H9 (cell line): ENCODE results near the gene NKAIN2. TPM values are rescaled to one million over a fixed set of nuclear protein-coding genes. Genes with fewer than 3 reads are reported as not detected.

Experiments used
- DNase-seq: peaks from one replicate; pipeline ENCODE4 v3.0.0-alpha.2; 2017
- H2AFZ ChIP-seq: one replicate; pipeline ENCODE4 v1.6.1; 2013; ENCODE audit warnings: mild to moderate bottlenecking, low read length, control low read depth, moderate library complexity
- H2AK5ac ChIP-seq: 2 replicates; pipeline ENCODE4 v1.6.1; 2013; ENCODE audit warnings: low read length, control low read depth, mixed read lengths; ENCODE audit not compliant: insufficient read length
- H2BK120ac ChIP-seq: one replicate; pipeline ENCODE4 v1.6.1; 2013; ENCODE audit warnings: low read depth, mild to moderate bottlenecking, low read length, control low read depth, inconsistent platforms; ENCODE audit not compliant: poor library complexity, severe bottlenecking
- H2BK12ac ChIP-seq: 2 replicates; pipeline ENCODE4 v1.6.1; 2013; ENCODE audit warnings: low read length, control low read depth, mixed read lengths, low read depth; ENCODE audit not compliant: insufficient read length
- H2BK15ac ChIP-seq: 2 replicates; pipeline ENCODE4 v1.6.1; 2013; ENCODE audit warnings: low read depth, low read length, control low read depth
- H2BK20ac ChIP-seq: one replicate; pipeline ENCODE4 v1.6.1; 2013; ENCODE audit warnings: low read depth, mild to moderate bottlenecking, low read length, control low read depth, inconsistent platforms; ENCODE audit not compliant: poor library complexity, severe bottlenecking
- H2BK5ac ChIP-seq: 2 replicates; pipeline ENCODE4 v1.6.1; 2013; ENCODE audit warnings: low read length, control low read depth, mixed read lengths; ENCODE audit not compliant: insufficient read length
- H3K14ac ChIP-seq: 2 replicates; pipeline ENCODE4 v1.6.1; 2013; ENCODE audit warnings: low read length, control low read depth; ENCODE audit not compliant: insufficient read depth
- H3K18ac ChIP-seq: 2 replicates; pipeline ENCODE4 v1.6.1; 2013; ENCODE audit warnings: low read depth, mild to moderate bottlenecking, mixed read lengths, low read length, control low read depth; ENCODE audit not compliant: insufficient read length
- H3K23ac ChIP-seq: 2 replicates; pipeline ENCODE4 v1.6.1; 2013; ENCODE audit warnings: low read length, control low read depth, mixed read lengths, low read depth; ENCODE audit not compliant: insufficient read length
- H3K23me2 ChIP-seq: 2 replicates; pipeline ENCODE4 v1.6.1; 2013; ENCODE audit warnings: low read depth, mild to moderate bottlenecking, mixed read lengths, low read length, control low read depth; ENCODE audit not compliant: insufficient read length, poor library complexity, severe bottlenecking
- H3K27ac ChIP-seq: 2 replicates; pipeline ENCODE4 v1.5.1; 2013; ENCODE audit warnings: low read length, control low read depth, mixed read lengths, low read depth; ENCODE audit not compliant: insufficient read length
- H3K27me3 ChIP-seq: 2 replicates; pipeline ENCODE4 v1.6.1; 2013; ENCODE audit warnings: low read length, control low read depth, inconsistent platforms; ENCODE audit not compliant: insufficient read depth
- H3K4ac ChIP-seq: 2 replicates; pipeline ENCODE4 v1.6.1; 2013; ENCODE audit warnings: low read depth, mild to moderate bottlenecking, control low read depth, inconsistent platforms, low read length, moderate library complexity
- H3K4me1 ChIP-seq: 2 replicates; pipeline ENCODE4 v1.6.1; 2013; ENCODE audit warnings: low read length, control low read depth, inconsistent platforms; ENCODE audit not compliant: insufficient read depth
- H3K4me2 ChIP-seq: 2 replicates; pipeline ENCODE4 v1.6.1; 2013; ENCODE audit warnings: low read length, control low read depth, mixed read lengths; ENCODE audit not compliant: insufficient read length, insufficient read depth
- H3K56ac ChIP-seq: 2 replicates; pipeline ENCODE4 v1.6.1; 2013; ENCODE audit warnings: low read depth, mild to moderate bottlenecking, mixed read lengths, low read length, control low read depth; ENCODE audit not compliant: insufficient read length
- H3K79me1 ChIP-seq: 2 replicates; pipeline ENCODE4 v1.6.1; 2013; ENCODE audit warnings: low read depth, mild to moderate bottlenecking, moderate library complexity, low read length, control low read depth, inconsistent platforms; ENCODE audit not compliant: insufficient read depth, poor library complexity, severe bottlenecking
- H3K79me2 ChIP-seq: 2 replicates; pipeline ENCODE4 v1.6.1; 2013; ENCODE audit warnings: low read length, control low read depth, inconsistent platforms; ENCODE audit not compliant: insufficient read depth
- H3K9ac ChIP-seq: 2 replicates; pipeline ENCODE4 v1.6.1; 2013; ENCODE audit warnings: low read length, control low read depth, mixed read lengths; ENCODE audit not compliant: insufficient read length; ENCODE audit errors: extremely low read depth
- H3K9me3 ChIP-seq: one replicate; pipeline ENCODE4 v1.6.1; 2013; ENCODE audit warnings: low read depth, low read length, inconsistent platforms; ENCODE audit not compliant: control insufficient read depth
- H3T11ph ChIP-seq: one replicate; pipeline ENCODE4 v1.6.1; 2013; ENCODE audit warnings: mild to moderate bottlenecking, low read length, control low read depth, inconsistent platforms
- H4K20me1 ChIP-seq: one replicate; pipeline ENCODE4 v1.6.1; 2013; ENCODE audit not compliant: control insufficient read depth, insufficient read length, insufficient read depth
- H4K5ac ChIP-seq: 2 replicates; pipeline ENCODE4 v1.6.1; 2013; ENCODE audit warnings: low read depth, mild to moderate bottlenecking, mixed read lengths, low read length, control low read depth; ENCODE audit not compliant: insufficient read length
- H4K8ac ChIP-seq: replicated peaks from 2 replicates; pipeline ENCODE4 v1.6.1; 2013; ENCODE audit warnings: low read length, control low read depth, mixed read lengths, low read depth; ENCODE audit not compliant: insufficient read length
- H4K91ac ChIP-seq: 2 replicates; pipeline ENCODE4 v1.6.1; 2013; ENCODE audit warnings: low read depth, mild to moderate bottlenecking, moderate library complexity, mixed read lengths, low read length, control low read depth; ENCODE audit not compliant: insufficient read length
- H3K27ac Mint-ChIP-seq, 3 experiments: 2 replicates in 2 of 3; 3 replicates in 1 of 3; pipeline ENCODE4 v1.8.0; 2020 to 2021; ENCODE audit warnings: mixed read lengths in 3 of 3, mild to moderate bottlenecking in 1 of 3, moderate library complexity in 1 of 3
- H3K27me3 Mint-ChIP-seq: 2 replicates; pipeline ENCODE4 v1.8.0; 2021; ENCODE audit warnings: low read depth, mild to moderate bottlenecking, moderate library complexity, mixed read lengths
- H3K36me3 Mint-ChIP-seq, 3 experiments: 2 replicates in 2 of 3; 3 replicates in 1 of 3; pipeline ENCODE4 v1.8.0; 2020 to 2021; ENCODE audit warnings: low read depth in 3 of 3, mixed read lengths in 3 of 3; ENCODE audit not compliant: insufficient read depth in 1 of 3
- H3K4me1 Mint-ChIP-seq, 2 experiments: 2 replicates each; pipeline ENCODE4 v1.8.0; 2020; ENCODE audit warnings: mixed read lengths in 2 of 2
- H3K4me3 Mint-ChIP-seq, 2 experiments: 2 replicates in 1 of 2; 3 replicates in 1 of 2; pipeline ENCODE4 v1.8.0; 2020 to 2021; ENCODE audit warnings: mild to moderate bottlenecking in 2 of 2, mixed read lengths in 2 of 2, moderate library complexity in 1 of 2
- H3K9me3 Mint-ChIP-seq, 2 experiments: 2 replicates in 1 of 2; 3 replicates in 1 of 2; pipeline ENCODE4 v1.8.0; 2020; ENCODE audit warnings: mild to moderate bottlenecking in 2 of 2, mixed read lengths in 2 of 2, moderate library complexity in 1 of 2
- CTCF ChIP-seq: fragments of 200-600 bp; sonication (generic); conservative IDR thresholded peaks from 3 replicates; pipeline ENCODE4 v1.8.0; 2021; ENCODE audit warnings: antibody characterized with exemption, mild to moderate bottlenecking
- WGBS: extraction: QIAGEN DNeasy Blood & Tissue Kit; methylation state at CpG from one replicate; pipeline ENCODE4 v1.1.7; 2013; ENCODE audit warnings: missing lambda C conversion rate, low lambda C conversion rate, mixed read lengths; ENCODE audit not compliant: insufficient read length; ENCODE audit errors: extremely low coverage; 5-methylcytosine and 5-hydroxymethylcytosine counted together
- total RNA-seq: library from RNA; stranded (reverse); gene quantifications from 2 replicates; pipeline ENCODE4 v1.2.1, GENCODE V29; 2021

NKAIN2 gene
- total RNA-seq, 1 experiment from 2014 or later: 0.17 TPM

GRCh38 chr6:124310139-124310538, 506.5 kb downstream of the NKAIN2 start:
- no peak overlapping the region for H2AFZ ChIP-seq
- no peak overlapping the region for H3K56ac ChIP-seq
- Mint-ChIP-seq H3K27ac (no peak overlapping the region), H3K9me3 (no peaks in the 10 kb centered on the region), H3K36me3 (no peaks in the 10 kb centered on the region), H3K4me1 (peaks cover 0 to 9% of the 10 kb centered on the region in 2 experiments; a peak in 1 of 4 replicates), H3K27me3 (no peaks in the 10 kb centered on the region), H3K4me3 (no peak overlapping the region)
- TF ChIP-seq CTCF: no peak
- no peak overlapping the region for H2BK20ac ChIP-seq
- no peak overlapping the region for H3T11ph ChIP-seq
- H4K5ac ChIP-seq: no peak overlapping the region
- no peak overlapping the region for H3K18ac ChIP-seq
- H2BK12ac ChIP-seq: no peak overlapping the region
- H2AK5ac ChIP-seq: no peak overlapping the region
- no peaks in the 10 kb centered on the region for H3K23me2 ChIP-seq
- H3K4ac ChIP-seq: no peak overlapping the region
- H4K8ac ChIP-seq: no peak overlapping the region
- H2BK15ac ChIP-seq: no peak overlapping the region
- H3K9me3 ChIP-seq: no peaks in the 10 kb centered on the region
- no peak overlapping the region for H3K23ac ChIP-seq
- no peaks in the 10 kb centered on the region for H3K27me3 ChIP-seq
- H3K79me1 ChIP-seq: no peaks in the 10 kb centered on the region
- H3K4me1 ChIP-seq: no peaks in the 10 kb centered on the region
- H2BK5ac ChIP-seq: no peak overlapping the region
- no peak overlapping the region for H3K27ac ChIP-seq
- no peaks in the 10 kb centered on the region for H3K79me2 ChIP-seq
- H4K20me1 ChIP-seq: no peaks in the 10 kb centered on the region
- no peak overlapping the region for H3K4me2 ChIP-seq
- H2BK120ac ChIP-seq: no peak overlapping the region
- H4K91ac ChIP-seq: no peak overlapping the region
- no peak overlapping the region for H3K14ac ChIP-seq
- DNase-seq: no peak
- whole genome bisulfite sequencing: no CpG with 5 or more reads among the region's 1 CpG
- H3K9ac ChIP-seq: no peak overlapping the region
